ENCODE results near the gene RAB11FIP5.
"Not testable (repeated sequence)": the region's sequence is repeated elsewhere in the genome, so short reads cannot be mapped to it uniquely, and the experiment has no call there.

RAB11FIP5 gene

GRCh38 chr2:73111073-73112025 lies 1.4 kb downstream of the RAB11FIP5 start:
- no peak for DNase-seq

GRCh38 chr2:73110168-73111072 lies 2.3 kb downstream of the RAB11FIP5 start:
- no peak for DNase-seq

- no peak for DNase-seq
These were observed 3.1 kb downstream of the RAB11FIP5 start for GRCh38 chr2:73109431-73110167.

GRCh38 chr2:73107211-73107926 lies 5.4 kb downstream of the RAB11FIP5 start:
- DNase-seq: no peak

- no peak for DNase-seq
These were observed 6.0 kb downstream of the RAB11FIP5 start for GRCh38 chr2:73106791-73107190.

- DNase-seq: no peak
These were observed 7.2 kb downstream of the RAB11FIP5 start for GRCh38 chr2:73105511-73105971.

GRCh38 chr2:73104933-73105332 lies 7.8 kb downstream of the RAB11FIP5 start:
- no peak for DNase-seq

- no peak for DNase-seq
These were observed 9.7 kb downstream of the RAB11FIP5 start for GRCh38 chr2:73103018-73103542.

- DNase-seq: no peak
These were observed 11.0 kb downstream of the RAB11FIP5 start for GRCh38 chr2:73101626-73102256.

GRCh38 chr2:73100956-73101355 lies 11.8 kb downstream of the RAB11FIP5 start:
- no peak for DNase-seq

GRCh38 chr2:73099486-73099885 lies 13.3 kb downstream of the RAB11FIP5 start:
- DNase-seq: no peak

GRCh38 chr2:73095910-73096309 lies 16.8 kb downstream of the RAB11FIP5 start:
- no peak for DNase-seq

GRCh38 chr2:73093601-73094218 lies 19.0 kb downstream of the RAB11FIP5 start:
- not testable (repeated sequence) for DNase-seq

GRCh38 chr2:73092146-73092783 lies 20.5 kb downstream of the RAB11FIP5 start:
- DNase-seq: no peak

GRCh38 chr2:73091696-73092095 lies 21.1 kb downstream of the RAB11FIP5 start:
- no peak for DNase-seq

GRCh38 chr2:73091164-73091563 lies 21.6 kb downstream of the RAB11FIP5 start:
- no peak for DNase-seq

- no peak for DNase-seq
These were observed 23.3 kb downstream of the RAB11FIP5 start for GRCh38 chr2:73089270-73090030.

GRCh38 chr2:73088703-73089102 lies 24.0 kb downstream of the RAB11FIP5 start:
- DNase-seq: no peak

GRCh38 chr2:73088211-73088610 lies 24.5 kb downstream of the RAB11FIP5 start:
- DNase-seq: no peak

Data from stimulated activated naive CD4-positive, alpha-beta T cell treated with Interleukin-2 at 50 U/mL for 16 hours (primary cell).